Mesenchymal stem cell (in vitro differentiated cells and primary cell): Measurements from ENCODE around the gene EPS8L1.

Experiments
- DNase-seq: peaks from one replicate; pipeline ENCODE4 v3.0.0-alpha.2; 2013
- H2AFZ ChIP-seq: one replicate; pipeline ENCODE4 v1.6.1; 2013; ENCODE audit warnings: low read depth, mild to moderate bottlenecking, control low read depth, inconsistent platforms, low read length, moderate library complexity
- H2AK5ac ChIP-seq: 2 replicates; pipeline ENCODE4 v1.6.1; 2013; ENCODE audit warnings: low read length, moderate library complexity, mild to moderate bottlenecking, inconsistent platforms; ENCODE audit not compliant: severe bottlenecking
- H2BK120ac ChIP-seq: one replicate; pipeline ENCODE4 v1.6.1; 2013; ENCODE audit warnings: low read depth, mild to moderate bottlenecking, inconsistent platforms, low read length, moderate library complexity
- H2BK12ac ChIP-seq, 2 experiments: one replicate each; pipeline ENCODE4 v1.6.1; 2013; ENCODE audit warnings: inconsistent platforms in 2 of 2, low read length in 2 of 2, mild to moderate bottlenecking in 2 of 2, moderate library complexity in 2 of 2, control low read depth in 1 of 2
- H2BK15ac ChIP-seq: one replicate; pipeline ENCODE4 v1.6.1; 2013; ENCODE audit warnings: mild to moderate bottlenecking, low read depth, inconsistent platforms; ENCODE audit not compliant: poor library complexity, severe bottlenecking
- H2BK5ac ChIP-seq: 2 replicates; pipeline ENCODE4 v1.6.1; 2013; ENCODE audit warnings: low read depth, mild to moderate bottlenecking, low read length, control low read depth, inconsistent platforms; ENCODE audit not compliant: poor library complexity, severe bottlenecking
- H3K14ac ChIP-seq, 2 experiments: one replicate each; pipeline ENCODE4 v1.6.1; 2013; ENCODE audit warnings: inconsistent platforms in 2 of 2, low read length in 2 of 2, control low read depth in 1 of 2, mild to moderate bottlenecking in 1 of 2, moderate library complexity in 1 of 2
- H3K18ac ChIP-seq, 2 experiments: one replicate each; pipeline ENCODE4 v1.6.1; 2013; ENCODE audit warnings: inconsistent platforms in 2 of 2, low read length in 2 of 2, control low read depth in 1 of 2, low read depth in 1 of 2, mild to moderate bottlenecking in 1 of 2
- H3K23ac ChIP-seq, 2 experiments: one replicate each; pipeline ENCODE4 v1.6.1; 2013; ENCODE audit warnings: inconsistent platforms in 2 of 2, low read length in 2 of 2, mild to moderate bottlenecking in 2 of 2, moderate library complexity in 2 of 2, control low read depth in 1 of 2
- H3K27ac ChIP-seq: 2 replicates; pipeline ENCODE4 v1.5.1; 2013; ENCODE audit warnings: mild to moderate bottlenecking, moderate library complexity, low read length, control low read depth, inconsistent platforms; ENCODE audit not compliant: poor library complexity, severe bottlenecking
- H3K27me3 ChIP-seq, 2 experiments: 2 replicates each; pipeline versions ENCODE4 v1.6.1 to v1.7.0; 2013; ENCODE audit warnings: low read length in 2 of 2, mild to moderate bottlenecking in 2 of 2, moderate library complexity in 2 of 2, control low read depth in 1 of 2, inconsistent platforms in 1 of 2; ENCODE audit not compliant: control insufficient read depth in 1 of 2, insufficient read depth in 1 of 2
- H3K36me3 ChIP-seq, 2 experiments: 2 replicates each; pipeline versions ENCODE4 v1.6.1 to v1.7.0; 2013; ENCODE audit warnings: low read length in 2 of 2, control low read depth in 1 of 2, inconsistent platforms in 1 of 2, low read depth in 1 of 2, mild to moderate bottlenecking in 1 of 2; ENCODE audit not compliant: insufficient read depth in 2 of 2, control insufficient read depth in 1 of 2
- H3K4ac ChIP-seq, 2 experiments: one replicate each; pipeline ENCODE4 v1.6.1; 2013; ENCODE audit warnings: inconsistent platforms in 2 of 2, low read length in 2 of 2, mild to moderate bottlenecking in 2 of 2, moderate library complexity in 2 of 2, control low read depth in 1 of 2, low read depth in 1 of 2
- H3K4me1 ChIP-seq: 2 replicates; pipeline ENCODE4 v1.6.1; 2013; ENCODE audit warnings: low read depth, low read length, control low read depth; ENCODE audit not compliant: control insufficient read depth, insufficient read depth
- H3K4me2 ChIP-seq: 2 replicates; pipeline ENCODE4 v1.6.1; 2013; ENCODE audit warnings: low read length, mild to moderate bottlenecking, inconsistent platforms; ENCODE audit not compliant: poor library complexity, severe bottlenecking
- H3K4me3 ChIP-seq, 2 experiments: 2 replicates each; pipeline versions ENCODE4 v1.5.1 to v1.7.0; 2013; ENCODE audit warnings: low read length in 2 of 2, mild to moderate bottlenecking in 2 of 2, control low read depth in 1 of 2, low read depth in 1 of 2; ENCODE audit not compliant: insufficient read depth in 1 of 2
- H3K79me1 ChIP-seq: replicated peaks from 2 replicates; pipeline ENCODE4 v1.6.1; 2013; ENCODE audit warnings: mild to moderate bottlenecking, control low read depth, low read length, inconsistent platforms; ENCODE audit not compliant: poor library complexity, severe bottlenecking
- H3K9ac ChIP-seq: 2 replicates; pipeline ENCODE4 v1.7.0; 2013; ENCODE audit warnings: mild to moderate bottlenecking, low read length, moderate library complexity
- H3K9me3 ChIP-seq: 2 replicates; pipeline ENCODE4 v1.7.0; 2013; ENCODE audit warnings: mild to moderate bottlenecking, low read length; ENCODE audit not compliant: control insufficient read depth
- H4K8ac ChIP-seq: one replicate; pipeline ENCODE4 v1.6.1; 2013; ENCODE audit warnings: inconsistent platforms, mild to moderate bottlenecking, low read length, moderate library complexity
- H4K91ac ChIP-seq: one replicate; pipeline ENCODE4 v1.6.1; 2013; ENCODE audit warnings: mild to moderate bottlenecking, low read length, inconsistent platforms
- WGBS: methylation state at CpG from one replicate; pipeline ENCODE4 v1.1.7; 2013; ENCODE audit warnings: mixed read lengths; 5-methylcytosine and 5-hydroxymethylcytosine counted together

The EPS8L1 gene

DNA sequence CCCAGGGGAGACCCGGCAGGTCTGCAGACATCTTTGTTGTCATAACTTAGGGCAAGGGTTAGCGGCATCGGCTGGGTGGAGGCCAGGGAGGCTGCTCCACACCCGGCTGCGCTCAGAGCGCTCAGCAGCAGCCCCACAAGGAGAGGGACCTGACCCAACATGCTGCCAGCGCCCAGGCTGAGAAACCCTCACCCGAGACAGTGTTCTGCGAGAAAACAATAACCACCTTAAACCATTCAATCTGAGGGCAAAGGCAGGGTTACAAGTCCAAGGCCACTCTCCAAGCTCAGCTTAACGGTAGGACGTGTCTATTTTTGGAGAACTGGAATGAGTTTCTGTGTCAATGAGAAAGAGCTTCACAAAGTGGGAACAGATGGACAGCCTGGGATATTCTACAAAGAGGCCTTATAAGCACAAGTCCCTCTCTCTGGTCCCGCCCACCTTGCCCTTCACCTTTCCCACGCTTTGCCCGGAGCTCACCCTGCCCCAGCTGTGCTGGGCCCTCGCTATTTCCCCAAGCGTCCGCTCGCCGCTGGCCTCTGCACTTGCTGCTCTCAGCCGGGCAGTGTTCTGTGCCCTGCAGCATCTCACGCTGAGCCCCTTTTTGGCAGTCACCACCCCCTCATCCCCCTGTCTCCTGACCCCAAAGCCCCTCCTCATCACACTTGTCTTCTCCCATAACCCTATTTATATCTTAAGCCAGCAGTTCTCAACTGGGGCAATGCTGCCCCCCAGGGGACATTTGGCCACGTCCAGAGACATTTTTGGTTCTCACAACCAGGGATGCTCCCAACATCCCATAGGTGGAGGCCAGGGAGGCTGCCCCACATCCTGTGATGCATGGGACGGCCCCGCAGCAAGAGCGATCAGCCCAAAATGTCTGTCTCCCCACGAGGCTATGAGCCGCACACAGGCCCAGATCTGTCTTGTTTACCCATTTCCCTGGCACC is 24.2 kb downstream of the EPS8L1 start:
- H3K23ac ChIP-seq = no peak overlapping the region
- no peak overlapping the region for H2BK120ac ChIP-seq
- H3K4me1 ChIP-seq = peaks cover 8% of the 10 kb centered on the region
- no peak overlapping the region for H4K91ac ChIP-seq
- H3K14ac ChIP-seq = no peak overlapping the region
- H3K27ac ChIP-seq = no peak overlapping the region
- peaks cover 39% of the 10 kb centered on the region for H3K79me1 ChIP-seq
- no peak overlapping the region for H2AFZ ChIP-seq
- 93% methylated on average over 27 of the region's 27 CpGs for WGBS
- no peak overlapping the region for H3K9ac ChIP-seq
- no peaks in the 10 kb centered on the region for H3K27me3 ChIP-seq
- peaks cover 47 to 68% of the 10 kb centered on the region in 2 experiments for H3K36me3 ChIP-seq
- H3K4me2 ChIP-seq = no peak overlapping the region
- H4K8ac ChIP-seq = no peak overlapping the region
- no peak overlapping the region for H2AK5ac ChIP-seq
- H2BK12ac ChIP-seq = no peak overlapping the region
- peaks cover 7% of the 10 kb centered on the region for H3K9me3 ChIP-seq
- no peak overlapping the region for H3K18ac ChIP-seq
- no peak overlapping the region for H2BK5ac ChIP-seq
- no peak for DNase-seq
- H3K4me3 ChIP-seq = no peak overlapping the region
- no peak overlapping the region for H3K4ac ChIP-seq
- no peak overlapping the region for H2BK15ac ChIP-seq

DNA sequence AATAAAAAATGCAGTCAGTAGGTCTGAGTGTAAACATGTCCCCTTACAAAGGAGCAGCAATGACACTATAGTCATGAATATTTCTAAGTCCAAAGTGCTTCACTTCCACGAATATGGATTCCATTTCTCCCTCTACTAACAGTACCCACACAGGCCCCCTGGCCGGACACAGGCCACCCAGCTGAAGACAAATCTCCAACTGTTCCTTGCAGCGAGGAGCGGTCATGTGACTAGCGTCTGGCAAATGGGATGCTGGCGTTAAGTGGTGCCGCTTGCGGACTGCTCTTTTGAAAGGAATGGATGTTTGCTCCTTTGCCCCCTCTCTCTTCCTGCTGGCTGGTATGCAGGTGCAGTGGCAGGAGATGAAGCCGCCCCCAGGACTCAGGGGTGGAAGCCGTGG is 25.6 kb downstream of the EPS8L1 start:
- no peak overlapping the region for H3K4me3 ChIP-seq
- no peak overlapping the region for H3K23ac ChIP-seq
- peaks cover 11% of the 10 kb centered on the region for H3K4me1 ChIP-seq
- 87% methylated on average over 10 of the region's 10 CpGs for WGBS
- H3K36me3 ChIP-seq = peaks cover 48 to 61% of the 10 kb centered on the region in 2 experiments
- no peak overlapping the region for H2AK5ac ChIP-seq
- H3K4ac ChIP-seq = no peak overlapping the region
- no peak overlapping the region for H3K18ac ChIP-seq
- H3K9ac ChIP-seq = no peak overlapping the region
- no peaks in the 10 kb centered on the region for H3K27me3 ChIP-seq
- peaks cover 7% of the 10 kb centered on the region for H3K9me3 ChIP-seq
- peaks cover 49% of the 10 kb centered on the region for H3K79me1 ChIP-seq
- DNase-seq = no peak
- no peak overlapping the region for H4K91ac ChIP-seq
- no peak overlapping the region for H2BK15ac ChIP-seq
- no peak overlapping the region for H3K27ac ChIP-seq
- no peak overlapping the region for H2BK5ac ChIP-seq
- H4K8ac ChIP-seq = no peak overlapping the region
- H3K14ac ChIP-seq = no peak overlapping the region
- H2BK12ac ChIP-seq = no peak overlapping the region
- no peak overlapping the region for H3K4me2 ChIP-seq
- no peak overlapping the region for H2AFZ ChIP-seq
- no peak overlapping the region for H2BK120ac ChIP-seq

DNA sequence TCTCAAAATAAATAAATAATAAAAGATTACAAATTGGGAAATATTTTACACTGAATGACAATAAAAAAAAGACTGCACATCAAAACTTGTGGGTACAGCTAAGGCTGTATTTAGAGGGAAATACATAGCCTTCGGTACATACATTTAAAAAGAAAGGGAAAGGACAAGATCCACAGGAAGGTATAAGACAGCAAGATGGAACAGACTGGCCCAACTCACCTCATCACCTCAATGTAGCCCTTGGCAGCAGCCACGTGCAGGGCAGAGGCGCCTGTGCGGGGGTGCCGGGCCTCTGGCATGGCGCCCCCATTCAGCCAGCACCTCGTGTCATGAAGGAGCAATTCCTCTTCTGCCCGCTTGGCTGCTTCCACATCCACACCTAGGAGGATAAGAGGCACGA is 27.5 kb downstream of the EPS8L1 start:
- Histone ChIP-seq H2BK12ac (no peak overlapping the region), H3K23ac (no peak overlapping the region), H3K9ac (no peak overlapping the region), H3K14ac (no peak overlapping the region), H3K4me1 (peaks cover 13% of the 10 kb centered on the region), H3K4me2 (no peak overlapping the region), H3K27me3 (no peaks in the 10 kb centered on the region), H3K9me3 (peaks cover 7% of the 10 kb centered on the region), H3K36me3 (peaks cover 51 to 57% of the 10 kb centered on the region in 2 experiments), H4K91ac (no peak overlapping the region), H4K8ac (no peak overlapping the region), H2BK120ac (no peak overlapping the region), H3K18ac (no peak overlapping the region), H2AK5ac (no peak overlapping the region), H2BK15ac (no peak overlapping the region), H3K79me1 (peaks cover 49% of the 10 kb centered on the region), H3K27ac (no peak overlapping the region), H2BK5ac (no peak overlapping the region), H2AFZ (no peak overlapping the region), H3K4me3 (no peak overlapping the region), H3K4ac (no peak overlapping the region)
- 98% methylated on average over 9 of the region's 9 CpGs for WGBS
- no peak for DNase-seq

DNA sequence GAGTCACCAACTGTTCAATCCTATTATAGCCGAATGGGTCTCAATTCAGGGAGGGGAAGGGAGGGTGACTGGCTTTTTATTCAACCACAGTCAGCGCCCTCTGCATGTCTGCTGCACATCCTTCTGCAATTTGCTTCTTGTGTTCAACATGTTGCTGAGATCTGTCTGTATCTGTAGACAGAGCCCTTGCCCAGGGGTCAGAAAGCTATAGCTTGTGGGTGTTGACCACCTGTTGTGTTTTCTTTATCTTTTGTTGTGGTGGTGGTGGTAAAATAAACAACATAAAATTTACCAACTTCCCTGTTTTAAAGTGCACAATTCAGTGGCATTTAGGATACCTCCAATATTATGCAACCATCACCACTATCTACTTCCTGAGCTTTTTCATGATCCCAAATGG is 29.6 kb downstream of the EPS8L1 start:
- no peak overlapping the region for H3K4ac ChIP-seq
- no peak overlapping the region for H2AK5ac ChIP-seq
- H2AFZ ChIP-seq = no peak overlapping the region
- H3K27ac ChIP-seq = no peak overlapping the region
- H3K79me1 ChIP-seq = peaks cover 43% of the 10 kb centered on the region
- peaks cover 55 to 60% of the 10 kb centered on the region in 2 experiments for H3K36me3 ChIP-seq
- H3K9me3 ChIP-seq = peaks cover 7% of the 10 kb centered on the region
- no peak overlapping the region for H2BK12ac ChIP-seq
- H2BK120ac ChIP-seq = no peak overlapping the region
- H3K18ac ChIP-seq = no peak overlapping the region
- H2BK15ac ChIP-seq = no peak overlapping the region
- no peak overlapping the region for H4K8ac ChIP-seq
- no peak overlapping the region for H4K91ac ChIP-seq
- 92% methylated on average over 2 of the region's 2 CpGs for WGBS
- H3K4me1 ChIP-seq = peaks cover 5% of the 10 kb centered on the region
- H3K27me3 ChIP-seq = no peaks in the 10 kb centered on the region
- H3K23ac ChIP-seq = no peak overlapping the region
- H3K14ac ChIP-seq = no peak overlapping the region
- H3K4me3 ChIP-seq = no peak overlapping the region
- no peak overlapping the region for H2BK5ac ChIP-seq
- no peak overlapping the region for H3K9ac ChIP-seq
- H3K4me2 ChIP-seq = no peak overlapping the region
- no peak for DNase-seq
